Measurements from ENCODE around the gene SLC25A25.

SLC25A25 gene

GRCh38 chr9:128155736-128156500 is 87.9 kb downstream of the SLC25A25 start:
- in situ Hi-C loops (cut with HindIII; ENCODE audit: low sequenced_read_pairs): no loop called here
